ENCODE results near the gene MATCAP1. TPM values are rescaled to one million over a fixed set of nuclear protein-coding genes. Genes with fewer than 3 reads are reported as not detected.

Gene MATCAP1
- total RNA-seq, 4 donors from 2014 or later = 20.3 to 50.0 (median 32.4) TPM

DNA sequence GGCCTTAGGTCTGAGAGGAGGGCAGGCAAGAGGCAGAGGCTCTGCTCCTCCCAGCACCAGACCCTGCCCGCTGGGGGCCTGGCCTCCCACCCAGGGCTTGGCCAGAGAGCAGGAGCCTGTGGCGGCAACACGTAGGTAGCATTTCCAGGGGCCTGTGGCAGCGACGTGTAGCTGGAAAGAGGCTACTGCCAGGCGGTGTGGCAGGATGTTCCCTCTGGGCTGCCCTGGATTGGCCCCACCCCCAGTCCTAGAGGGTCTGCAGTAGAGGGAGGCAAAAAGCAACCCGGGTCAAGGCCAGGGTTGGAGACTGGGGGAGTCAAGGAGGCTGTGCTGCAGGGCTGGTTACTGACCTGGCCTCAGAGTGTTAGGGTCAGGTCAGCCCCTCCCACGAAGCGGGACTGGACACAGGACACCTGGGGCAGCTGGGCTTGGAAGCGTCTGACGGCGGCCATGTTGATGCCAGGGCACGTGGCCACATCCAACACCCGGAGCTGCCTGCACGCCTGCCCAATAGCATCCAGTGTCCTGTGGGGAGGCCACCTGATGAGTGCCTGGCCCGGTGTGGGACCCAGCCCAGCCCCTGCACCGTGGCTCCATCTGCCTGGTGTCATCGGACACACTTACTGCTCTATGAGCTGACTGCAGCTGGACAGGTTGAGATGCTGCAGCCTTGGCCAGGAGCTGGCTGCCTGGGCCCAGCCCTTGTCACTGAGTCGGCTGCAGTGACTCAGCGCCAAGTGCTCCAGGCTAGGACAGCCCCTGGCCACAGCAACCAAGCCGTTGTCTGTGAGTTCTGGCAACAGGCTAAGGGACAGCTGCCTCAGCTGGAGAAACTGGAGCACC, 23.7 kb upstream of the MATCAP1 start:
- WGBS, 2 donors = 76 to 85% methylated on average over 10 to 21 of the region's 21 CpGs
- intact Hi-C loops (cut with DNase I) = no loop called here

GRCh38 chr16:67206838-67207248, 23.1 kb upstream of the MATCAP1 start:
- no peaks in the 10 kb centered on the region for H3K4me1 ChIP-seq
- no peak overlapping the region for H3K4me3 ChIP-seq (replicated peaks in 1 of 3)
- intact Hi-C loops (cut with DNase I) = no loop called here
- WGBS, 2 donors = 83 to 98% methylated on average over 2 to 3 of the region's 3 CpGs
- H3K27me3 ChIP-seq = no peaks in the 10 kb centered on the region
- H3K27ac ChIP-seq = no peak overlapping the region
- no peak for DNase-seq
- H3K36me3 ChIP-seq = peaks cover 13 to 17% of the 10 kb centered on the region in 2 donors
- no peak for TF ChIP-seq CTCF (IDR thresholded peaks at IDR 0.05)
- no peak for TF ChIP-seq POLR2A (IDR thresholded peaks at IDR 0.05)
- no peaks in the 10 kb centered on the region for H3K9me3 ChIP-seq

More for the DNA sequence above, 23.7 kb upstream of the MATCAP1 start:
- Histone ChIP-seq H3K27me3 (no peaks in the 10 kb centered on the region), H3K4me1 (no peaks in the 10 kb centered on the region), H3K27ac (no peak overlapping the region), H3K9me3 (no peaks in the 10 kb centered on the region), H3K4me3 (replicated peaks in 1 of 3) (no peak overlapping the region), H3K36me3 (peaks cover 7 to 11% of the 10 kb centered on the region in 2 donors)
- no peak for DNase-seq
- TF ChIP-seq CTCF (IDR thresholded peaks at IDR 0.05) = no peak
- no peak for TF ChIP-seq POLR2A (IDR thresholded peaks at IDR 0.05)

DNA sequence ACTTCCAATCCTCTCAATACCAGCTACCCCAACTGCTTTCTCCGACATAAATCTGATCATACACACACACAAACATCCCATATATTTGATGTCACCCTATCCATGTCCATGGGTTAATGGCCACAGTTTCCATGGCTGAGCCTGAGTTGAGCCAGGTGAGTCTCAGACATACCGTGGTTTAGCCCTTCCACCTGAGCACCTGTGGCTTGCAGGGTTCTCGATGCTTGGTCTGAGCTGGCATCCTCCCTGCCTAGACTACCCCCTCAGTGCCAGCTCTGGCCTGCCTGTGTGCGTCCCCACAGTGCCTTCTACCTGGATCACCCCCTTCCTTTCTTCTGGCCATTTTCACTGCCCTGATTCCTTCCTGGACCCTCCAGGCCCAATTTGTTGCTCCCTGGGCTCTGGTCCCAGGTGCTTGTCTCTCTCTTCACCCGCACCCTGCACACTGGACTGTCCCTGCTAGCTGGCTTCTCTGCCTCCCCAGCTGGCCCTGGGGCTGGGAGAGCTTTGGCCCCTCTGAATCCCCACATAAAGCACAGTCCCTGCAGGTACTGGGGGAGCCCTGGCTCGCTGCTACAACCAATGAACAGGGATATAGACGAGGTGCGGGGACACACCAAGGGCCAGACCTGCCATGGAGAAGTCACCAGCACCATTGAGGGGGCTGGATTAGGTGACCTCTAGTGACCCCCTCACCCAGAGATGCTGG, 22.5 kb upstream of the MATCAP1 start:
- Histone ChIP-seq H3K36me3 (peaks cover 19 to 23% of the 10 kb centered on the region in 2 donors), H3K27ac (no peak overlapping the region), H3K4me3 (replicated peaks in 1 of 3) (no peak overlapping the region), H3K27me3 (no peaks in the 10 kb centered on the region), H3K9me3 (no peaks in the 10 kb centered on the region), H3K4me1 (no peaks in the 10 kb centered on the region)
- intact Hi-C loops (cut with DNase I) = no loop called here
- 92 to 95% methylated on average over 8 of the region's 8 CpGs for WGBS, 2 donors
- DNase-seq = no peak
- TF ChIP-seq POLR2A (IDR thresholded peaks at IDR 0.05) (no peak), CTCF (IDR thresholded peaks at IDR 0.05) (no peak)

DNA sequence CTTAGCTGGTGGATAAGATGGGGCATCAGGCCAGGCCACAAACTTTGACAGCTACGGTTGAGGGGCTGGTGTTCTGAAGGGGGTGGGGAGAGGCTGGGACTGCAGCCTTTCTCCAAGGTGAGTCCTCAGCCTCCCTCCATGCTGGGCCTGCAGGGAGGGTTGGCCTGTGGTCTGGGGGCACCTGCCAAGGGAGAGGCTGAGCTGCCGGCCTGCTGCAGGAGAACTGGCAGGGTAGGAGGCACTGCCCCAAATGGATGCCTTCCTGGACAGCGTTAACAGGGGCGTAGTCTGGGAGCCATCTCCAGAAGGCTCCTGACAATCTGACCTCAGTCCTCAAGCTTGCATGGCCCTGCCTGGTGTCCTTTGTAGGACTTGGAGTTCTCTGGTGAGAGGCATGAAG, 20.3 kb upstream of the MATCAP1 start:
- no peak for DNase-seq
- no peak for TF ChIP-seq CTCF (IDR thresholded peaks at IDR 0.05)
- no peak for TF ChIP-seq POLR2A (IDR thresholded peaks at IDR 0.05)
- WGBS, 2 donors = 60 to 82% methylated on average over 1 to 2 of the region's 4 CpGs
- no peaks in the 10 kb centered on the region for H3K9me3 ChIP-seq
- H3K36me3 ChIP-seq = peaks cover 21 to 24% of the 10 kb centered on the region in 2 donors
- peaks cover 0 to 6% of the 10 kb centered on the region in 2 donors for H3K4me1 ChIP-seq
- intact Hi-C loops (cut with DNase I) = no loop called here
- no peak overlapping the region for H3K27ac ChIP-seq
- no peak overlapping the region for H3K4me3 ChIP-seq (replicated peaks in 1 of 3)
- H3K27me3 ChIP-seq = no peaks in the 10 kb centered on the region

Data from thyroid gland (tissue), 4 donors.